H1 (cell line): ENCODE data around the gene IFITM10. TPM values are rescaled to one million over a fixed set of nuclear protein-coding genes. Genes with fewer than 3 reads are reported as not detected.

Experiments
- ATF2 ChIP-seq: IDR thresholded peaks from 2 replicates; pipeline ENCODE4 v1.6.1; 2012; ENCODE audit warnings: low read length, inconsistent platforms
- BACH1 ChIP-seq: IDR thresholded peaks from 2 replicates; pipeline ENCODE4 v1.6.1; 2012; ENCODE audit warnings: low read length, improper control_type of control experiment
- CTCF ChIP-seq, 3 experiments: IDR thresholded peaks; 1 replicate in 2 of 3; 2 replicates in 1 of 3; pipeline versions ENCODE4 v1.5.1 to v1.6.1; 2011; ENCODE audit warnings: low read length in 3 of 3, mild to moderate bottlenecking in 3 of 3, inconsistent platforms in 2 of 3, low read depth in 1 of 3, moderate library complexity in 1 of 3; ENCODE audit not compliant: insufficient read depth in 1 of 3; ENCODE audit errors: control extremely low read depth in 1 of 3
- FOSL1 ChIP-seq: IDR thresholded peaks from 2 replicates; pipeline ENCODE4 v1.6.1; 2011; ENCODE audit warnings: mild to moderate bottlenecking, low read depth, low read length, moderate library complexity; ENCODE audit not compliant: insufficient read depth
- RNF2 ChIP-seq: fragments of 200-900, 300-1000 bp; sonication (generic); IDR thresholded peaks from 2 replicates; pipeline ENCODE4 v1.7.1; 2016; ENCODE audit warnings: borderline replicate concordance, low read depth, mild to moderate bottlenecking, antibody characterized with exemption, low read length; ENCODE audit not compliant: poor library complexity, severe bottlenecking; ENCODE audit errors: missing control alignments
- TBP ChIP-seq: IDR thresholded peaks from 2 replicates; pipeline ENCODE4 v1.6.1; 2011; ENCODE audit warnings: low read depth, low read length, improper control_type of control experiment
- polyA plus RNA-seq, 7 experiments: library from polyadenylated mRNA; depleted of rRNA in 3 of 7; stranded (reverse) in 5 of 7; unstranded in 2 of 7; fragments of >200 nt in 5 of 7; fragments of 200-250 nt in 2 of 7; gene quantifications; 1 replicate in 5 of 7; 2 replicates in 1 of 7; 4 replicates in 1 of 7; pipeline versions ENCODE4 v1.2.1 to v1.2.3, GENCODE V29; 2011 to 2013; ENCODE audit warnings: missing spikeins in 2 of 7, mixed read lengths in 2 of 7
- total RNA-seq: library from RNA; stranded (reverse); fragmentation: NEBNext Ultra II Directional; extraction: Animal tissue kit (Norgen Biotek cat#: 25700); gene quantifications from 2 replicates; pipeline ENCODE4 v1.2.1, GENCODE V29; 2021

Gene IFITM10
- total and polyA plus RNA-seq, 2 of the 8 experiments (the other 6 are each of a cell fraction or from before 2014, with no cell fraction given): 0.08 to 0.22 TPM

GRCh38 chr11:1774886-1775285 lies 24.5 kb upstream of the IFITM10 start (continued):
- TF ChIP-seq RNF2 (no peak), FOSL1 (no peak), TBP (no peak), BACH1 (no peak), ATF2 (no peak), CTCF (IDR thresholded peaks at IDR 0.05; ENCODE audit: control extremely low read depth in 1 of 3, insufficient read depth in 1 of 3, low read depth in 1 of 3, low read length in 3 of 3) (no peak)
- TF ChIP-seq, all 59 proteins: peak for 0
